Measurements from ENCODE around the gene KLHL29. TPM values are rescaled to one million over a fixed set of nuclear protein-coding genes. Genes with fewer than 3 reads are reported as not detected.

The KLHL29 gene
- total and polyA plus RNA-seq, 8 donors, result 1.8 to 10.5 (median 2.8) TPM

- no peaks in the 10 kb centered on the region for H3K36me3 ChIP-seq
- no peaks in the 10 kb centered on the region for H3K4me1 ChIP-seq
- DNase-seq (no peak), ATAC-seq (peak; percentile 79)
- TF ChIP-seq, protein P1, sequence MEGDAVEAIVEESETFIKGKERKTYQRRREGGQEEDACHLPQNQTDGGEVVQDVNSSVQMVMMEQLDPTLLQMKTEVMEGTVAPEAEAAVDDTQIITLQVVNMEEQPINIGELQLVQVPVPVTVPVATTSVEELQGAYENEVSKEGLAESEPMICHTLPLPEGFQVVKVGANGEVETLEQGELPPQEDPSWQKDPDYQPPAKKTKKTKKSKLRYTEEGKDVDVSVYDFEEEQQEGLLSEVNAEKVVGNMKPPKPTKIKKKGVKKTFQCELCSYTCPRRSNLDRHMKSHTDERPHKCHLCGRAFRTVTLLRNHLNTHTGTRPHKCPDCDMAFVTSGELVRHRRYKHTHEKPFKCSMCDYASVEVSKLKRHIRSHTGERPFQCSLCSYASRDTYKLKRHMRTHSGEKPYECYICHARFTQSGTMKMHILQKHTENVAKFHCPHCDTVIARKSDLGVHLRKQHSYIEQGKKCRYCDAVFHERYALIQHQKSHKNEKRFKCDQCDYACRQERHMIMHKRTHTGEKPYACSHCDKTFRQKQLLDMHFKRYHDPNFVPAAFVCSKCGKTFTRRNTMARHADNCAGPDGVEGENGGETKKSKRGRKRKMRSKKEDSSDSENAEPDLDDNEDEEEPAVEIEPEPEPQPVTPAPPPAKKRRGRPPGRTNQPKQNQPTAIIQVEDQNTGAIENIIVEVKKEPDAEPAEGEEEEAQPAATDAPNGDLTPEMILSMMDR (IDR thresholded peaks at IDR 0.05), result no peak
- intact Hi-C loops (cut with DNase I), result no loop called here
- H3K4me3 ChIP-seq, result no peak overlapping the region
- no peaks in the 10 kb centered on the region for H3K27me3 ChIP-seq
- H3K9me3 ChIP-seq, result no peaks in the 10 kb centered on the region
- H3K27ac ChIP-seq, result no peak overlapping the region
Measured at GRCh38 chr2:23411752-23412431, 26.9 kb downstream of the KLHL29 start.

- Histone ChIP-seq H3K36me3 (no peaks in the 10 kb centered on the region), H3K27ac (no peak overlapping the region), H3K4me3 (no peak overlapping the region), H3K27me3 (no peaks in the 10 kb centered on the region), H3K4me1 (no peaks in the 10 kb centered on the region), H3K9me3 (no peaks in the 10 kb centered on the region)
- intact Hi-C loops (cut with DNase I), result no loop called here
- TF ChIP-seq, protein P1 (IDR thresholded peaks at IDR 0.05), result no peak
- ATAC-seq, result no peak
- no peak for DNase-seq
Measured at GRCh38 chr2:23412556-23413155, 27.7 kb downstream of the KLHL29 start.

GRCh38 chr2:23413641-23414040 is 28.7 kb downstream of the KLHL29 start:
- ATAC-seq (no peak), DNase-seq (no peak)
- no peaks in the 10 kb centered on the region for H3K27me3 ChIP-seq
- no peaks in the 10 kb centered on the region for H3K36me3 ChIP-seq
- H3K4me1 ChIP-seq, result no peaks in the 10 kb centered on the region
- H3K9me3 ChIP-seq, result no peaks in the 10 kb centered on the region
- TF ChIP-seq, protein P1 (IDR thresholded peaks at IDR 0.05), result no peak
- H3K27ac ChIP-seq, result no peak overlapping the region
- H3K4me3 ChIP-seq, result no peak overlapping the region
- intact Hi-C loops (cut with DNase I), result no loop called here

DNA sequence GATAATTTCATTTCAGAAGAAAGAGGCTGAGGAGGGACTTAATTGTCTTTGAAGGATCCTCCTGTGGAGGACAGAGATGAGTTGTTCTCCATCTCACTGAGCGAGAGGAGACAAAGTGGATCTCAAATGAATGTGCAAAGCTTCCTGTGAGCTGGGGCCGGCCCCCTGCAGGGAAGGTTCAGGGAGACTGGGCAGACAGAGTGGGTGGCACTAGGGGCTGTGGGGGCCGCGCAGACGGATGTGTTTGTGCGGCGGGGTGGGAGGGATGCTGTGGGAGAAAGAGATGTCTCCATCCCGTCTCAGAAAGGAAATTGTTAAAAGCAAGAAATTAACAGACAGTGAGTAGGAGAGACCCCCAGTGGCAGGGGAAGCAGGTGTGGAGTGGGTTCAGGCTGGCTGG is 29.1 kb downstream of the KLHL29 start:
- DNase-seq (no peak), ATAC-seq (no peak)
- Histone ChIP-seq H3K27ac (no peak overlapping the region), H3K27me3 (no peaks in the 10 kb centered on the region), H3K4me3 (no peak overlapping the region), H3K36me3 (no peaks in the 10 kb centered on the region), H3K9me3 (no peaks in the 10 kb centered on the region), H3K4me1 (no peaks in the 10 kb centered on the region)
- intact Hi-C loops (cut with DNase I), result no loop called here
- TF ChIP-seq, protein P1 (IDR thresholded peaks at IDR 0.05), result no peak

- Histone ChIP-seq H3K36me3 (no peaks in the 10 kb centered on the region), H3K27ac (no peak overlapping the region), H3K4me3 (no peak overlapping the region), H3K4me1 (no peaks in the 10 kb centered on the region), H3K27me3 (no peaks in the 10 kb centered on the region), H3K9me3 (no peaks in the 10 kb centered on the region)
- TF ChIP-seq, protein P1 (IDR thresholded peaks at IDR 0.05), result no peak
- ATAC-seq, result no peak
- no peak for DNase-seq
- intact Hi-C loops (cut with DNase I), result no loop called here
Measured at GRCh38 chr2:23414871-23415270, 29.9 kb downstream of the KLHL29 start.
